ENCODE data around the gene RAP1GDS1. TPM values are rescaled to one million over a fixed set of nuclear protein-coding genes. Genes with fewer than 3 reads are reported as not detected.

The RAP1GDS1 gene
- total RNA-seq, 2 donors from 2014 or later: 34.0 to 37.9 TPM

DNA sequence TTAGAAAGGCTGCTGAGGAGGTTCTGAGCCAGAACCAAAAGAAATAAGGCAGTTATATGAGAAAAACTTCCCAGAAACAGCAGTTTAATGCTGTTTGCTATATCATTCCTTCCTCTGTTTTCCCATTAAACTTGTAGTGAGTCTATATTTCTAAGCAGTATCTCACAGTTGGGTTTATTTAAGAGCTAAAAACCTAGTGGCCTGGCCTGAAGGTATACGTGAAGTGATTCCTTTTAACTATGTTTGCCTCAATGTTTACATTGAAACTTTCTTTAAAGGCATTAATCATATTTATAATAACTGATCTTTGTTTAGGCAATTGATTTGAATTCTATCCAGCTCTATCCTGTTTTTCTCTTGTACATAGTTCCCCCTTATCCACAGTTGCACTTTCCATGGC is 19.1 kb upstream of the RAP1GDS1 start:
- no peaks in the 10 kb centered on the region for H3K36me3 ChIP-seq (ENCODE audit: control insufficient read depth, insufficient read depth, low read length)
- no peak for TF ChIP-seq CTCF (conservative IDR thresholded peaks at IDR 0.05)
- Mint-ChIP-seq H3K27ac (no peak overlapping the region), H3K36me3 (ENCODE audit: low read depth) (no peaks in the 10 kb centered on the region), H3K4me3 (no peak overlapping the region), H3K9me3 (no peaks in the 10 kb centered on the region), H3K4me1 (peaks cover 4% of the 10 kb centered on the region), H3K27me3 (ENCODE audit: insufficient read depth) (peaks cover 2% of the 10 kb centered on the region)
- H3K4me1 ChIP-seq (ENCODE audit: control insufficient read depth, insufficient read depth, low read length): no peaks in the 10 kb centered on the region
- no peak for DNase-seq
- H3K9me3 ChIP-seq (ENCODE audit: control insufficient read depth, low read length): no peaks in the 10 kb centered on the region
- no peak overlapping the region for H3K27ac ChIP-seq (ENCODE audit: low read depth, low read length)
- H3K27me3 ChIP-seq (ENCODE audit: control insufficient read depth, insufficient read depth, low read length, poor library complexity, severe bottlenecking): no peaks in the 10 kb centered on the region
- H3K4me3 ChIP-seq (ENCODE audit: low read length): no peak overlapping the region
- 95% methylated on average over 1 of the region's 1 CpG; no CpG with 5 or more reads in 1 of the 2 experiments for WGBS, 2 experiments (ENCODE audit: insufficient coverage in 1 of 2, insufficient read length in 1 of 2)
- H3K9ac ChIP-seq (ENCODE audit: extremely low read depth, low read length, poor library complexity, severe bottlenecking): no peak overlapping the region

- no peak overlapping the region for H3K4me3 ChIP-seq (ENCODE audit: low read length)
- Mint-ChIP-seq H3K27ac (no peak overlapping the region), H3K4me1 (peaks cover 4% of the 10 kb centered on the region), H3K9me3 (no peaks in the 10 kb centered on the region), H3K27me3 (ENCODE audit: insufficient read depth) (peaks cover 2% of the 10 kb centered on the region), H3K4me3 (no peak overlapping the region), H3K36me3 (ENCODE audit: low read depth) (no peaks in the 10 kb centered on the region)
- DNase-seq: no peak
- no peak overlapping the region for H3K9ac ChIP-seq (ENCODE audit: extremely low read depth, low read length, poor library complexity, severe bottlenecking)
- no peaks in the 10 kb centered on the region for H3K27me3 ChIP-seq (ENCODE audit: control insufficient read depth, insufficient read depth, low read length, poor library complexity, severe bottlenecking)
- no peak for TF ChIP-seq CTCF (conservative IDR thresholded peaks at IDR 0.05)
- 91% methylated on average over 2 of the region's 2 CpGs; no CpG with 5 or more reads in 1 of the 2 experiments for WGBS, 2 experiments (ENCODE audit: insufficient coverage in 1 of 2, insufficient read length in 1 of 2)
- no peaks in the 10 kb centered on the region for H3K4me1 ChIP-seq (ENCODE audit: control insufficient read depth, insufficient read depth, low read length)
- no peak overlapping the region for H3K27ac ChIP-seq (ENCODE audit: low read depth, low read length)
- no peaks in the 10 kb centered on the region for H3K36me3 ChIP-seq (ENCODE audit: control insufficient read depth, insufficient read depth, low read length)
- H3K9me3 ChIP-seq (ENCODE audit: control insufficient read depth, low read length): no peaks in the 10 kb centered on the region
Measured at GRCh38 chr4:98242538-98242937, 18.6 kb upstream of the RAP1GDS1 start.

GRCh38 chr4:98245226-98245625 is 16.0 kb upstream of the RAP1GDS1 start:
- no peak overlapping the region for H3K27ac Mint-ChIP-seq
- no peaks in the 10 kb centered on the region for H3K9me3 ChIP-seq (ENCODE audit: control insufficient read depth, low read length)
- H3K36me3 ChIP-seq (ENCODE audit: control insufficient read depth, insufficient read depth, low read length): no peaks in the 10 kb centered on the region
- H3K4me1 ChIP-seq (ENCODE audit: control insufficient read depth, insufficient read depth, low read length): no peaks in the 10 kb centered on the region
- 93 to 95% methylated on average over 2 to 4 of the region's 4 CpGs for WGBS, 2 experiments (ENCODE audit: insufficient coverage in 1 of 2, insufficient read length in 1 of 2)
- DNase-seq: no peak
- no peaks in the 10 kb centered on the region for H3K27me3 ChIP-seq (ENCODE audit: control insufficient read depth, insufficient read depth, low read length, poor library complexity, severe bottlenecking)
- H3K4me3 Mint-ChIP-seq: no peak overlapping the region
- H3K4me1 Mint-ChIP-seq: peaks cover 3% of the 10 kb centered on the region
- H3K9me3 Mint-ChIP-seq: no peaks in the 10 kb centered on the region
- H3K36me3 Mint-ChIP-seq (ENCODE audit: low read depth): no peaks in the 10 kb centered on the region
- H3K4me3 ChIP-seq (ENCODE audit: low read length): no peak overlapping the region
- no peak for TF ChIP-seq CTCF (conservative IDR thresholded peaks at IDR 0.05)
- H3K27ac ChIP-seq (ENCODE audit: low read depth, low read length): no peak overlapping the region
- peaks cover 2% of the 10 kb centered on the region for H3K27me3 Mint-ChIP-seq (ENCODE audit: insufficient read depth)
- H3K9ac ChIP-seq (ENCODE audit: extremely low read depth, low read length, poor library complexity, severe bottlenecking): no peak overlapping the region
